BLaER1 (cell line): ENCODE measurements around the gene PTGIS.
A peak's percentile ranks its signal among the peaks of the same experiment; 100 is the strongest.

Source experiments
- H3K27ac ChIP-seq: shearing (Covaris generic); formaldehyde crosslinking; 2 replicates; pipeline ENCODE4 v1.8.1; 2022
- H3K27me3 ChIP-seq: shearing (Covaris generic); formaldehyde crosslinking; 2 replicates; pipeline ENCODE4 v1.8.1; 2022
- H3K36me3 ChIP-seq: shearing (Covaris generic); formaldehyde crosslinking; 2 replicates; pipeline ENCODE4 v1.8.1; 2022
- H3K4me1 ChIP-seq: shearing (Covaris generic); formaldehyde crosslinking; 2 replicates; pipeline ENCODE4 v1.8.1; 2022
- H3K4me2 ChIP-seq: shearing (Covaris generic); formaldehyde crosslinking; 2 replicates; pipeline ENCODE4 v1.8.1; 2022
- H3K4me3 ChIP-seq: shearing (Covaris generic); formaldehyde crosslinking; 2 replicates; pipeline ENCODE4 v1.8.1; 2022
- H3K9ac ChIP-seq: shearing (Covaris generic); formaldehyde crosslinking; 2 replicates; pipeline ENCODE4 v1.8.1; 2022
- H3K9me3 ChIP-seq: shearing (Covaris generic); formaldehyde crosslinking; 2 replicates; pipeline ENCODE4 v1.8.1; 2022
- H4K20me1 ChIP-seq: shearing (Covaris generic); formaldehyde crosslinking; 2 replicates; pipeline ENCODE4 v1.8.1; 2022
- Cebpa-rat ChIP-seq: shearing (Covaris generic); IDR thresholded peaks from 2 replicates; pipeline ENCODE4 v1.8.1; 2022

The PTGIS gene

GRCh38 chr20:49543858-49544437, 24.0 kb downstream of the PTGIS start:
- Histone ChIP-seq H3K4me1 (peaks cover 8% of the 10 kb centered on the region), H3K4me3 (no peak overlapping the region), H3K36me3 (no peaks in the 10 kb centered on the region), H3K9ac (no peak overlapping the region), H3K27ac (no peak overlapping the region), H4K20me1 (no peaks in the 10 kb centered on the region), H3K27me3 (no peaks in the 10 kb centered on the region), H3K9me3 (peaks cover 23% of the 10 kb centered on the region), H3K4me2 (no peak overlapping the region)
- TF ChIP-seq Cebpa-rat, result no peak

DNA sequence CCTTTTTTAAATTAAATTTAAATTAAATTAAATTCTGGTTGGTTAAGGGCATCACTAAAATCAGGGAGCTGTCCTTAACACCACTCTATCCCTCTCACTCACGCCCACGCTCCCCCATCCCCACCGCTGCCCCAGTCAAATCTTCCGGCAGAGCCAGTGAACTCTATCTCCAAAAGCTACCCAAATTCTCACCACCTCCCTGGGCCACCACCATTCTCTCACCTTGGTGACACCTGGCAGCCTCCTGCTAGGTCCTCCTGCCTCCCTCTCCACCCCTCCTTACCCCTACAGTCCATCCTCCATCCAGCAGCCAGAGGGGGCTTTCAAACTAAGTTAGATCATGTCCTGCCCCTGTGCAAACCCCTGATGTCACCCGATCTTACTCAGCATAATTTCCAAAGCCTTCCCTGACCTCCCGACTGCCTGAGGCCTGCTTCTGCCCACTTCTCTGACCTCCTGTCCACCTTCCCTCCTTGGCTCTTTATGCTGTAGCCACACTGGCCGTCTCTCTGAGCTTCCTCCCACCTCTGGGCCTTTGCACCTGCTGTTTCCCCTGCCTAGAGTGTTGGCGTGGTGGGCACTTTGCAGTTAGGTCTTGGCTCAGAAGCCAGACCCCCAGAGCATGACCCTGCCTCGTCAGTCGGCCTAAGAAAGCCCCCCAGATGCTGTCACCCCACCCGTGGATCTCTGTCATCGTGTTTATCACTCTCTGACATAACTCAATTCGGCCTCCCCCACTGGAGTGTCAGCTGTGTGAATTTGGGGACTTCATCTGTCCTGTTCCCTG, 24.7 kb downstream of the PTGIS start:
- H4K20me1 ChIP-seq, result no peaks in the 10 kb centered on the region
- H3K4me3 ChIP-seq, result no peak overlapping the region
- no peak overlapping the region for H3K4me2 ChIP-seq
- no peak overlapping the region for H3K27ac ChIP-seq
- H3K9ac ChIP-seq, result no peak overlapping the region
- TF ChIP-seq Cebpa-rat, result no peak
- H3K4me1 ChIP-seq, result peaks cover 8% of the 10 kb centered on the region
- H3K27me3 ChIP-seq, result no peaks in the 10 kb centered on the region
- peaks cover 23% of the 10 kb centered on the region for H3K9me3 ChIP-seq
- no peaks in the 10 kb centered on the region for H3K36me3 ChIP-seq

GRCh38 chr20:49542514-49542991, 25.4 kb downstream of the PTGIS start:
- H3K27me3 ChIP-seq, result no peaks in the 10 kb centered on the region
- no peak overlapping the region for H3K27ac ChIP-seq
- H4K20me1 ChIP-seq, result no peaks in the 10 kb centered on the region
- TF ChIP-seq Cebpa-rat, result no peak
- no peaks in the 10 kb centered on the region for H3K36me3 ChIP-seq
- H3K9me3 ChIP-seq, result peaks cover 23% of the 10 kb centered on the region
- H3K9ac ChIP-seq, result no peak overlapping the region
- no peak overlapping the region for H3K4me2 ChIP-seq
- peaks cover 8% of the 10 kb centered on the region for H3K4me1 ChIP-seq
- H3K4me3 ChIP-seq, result no peak overlapping the region

DNA sequence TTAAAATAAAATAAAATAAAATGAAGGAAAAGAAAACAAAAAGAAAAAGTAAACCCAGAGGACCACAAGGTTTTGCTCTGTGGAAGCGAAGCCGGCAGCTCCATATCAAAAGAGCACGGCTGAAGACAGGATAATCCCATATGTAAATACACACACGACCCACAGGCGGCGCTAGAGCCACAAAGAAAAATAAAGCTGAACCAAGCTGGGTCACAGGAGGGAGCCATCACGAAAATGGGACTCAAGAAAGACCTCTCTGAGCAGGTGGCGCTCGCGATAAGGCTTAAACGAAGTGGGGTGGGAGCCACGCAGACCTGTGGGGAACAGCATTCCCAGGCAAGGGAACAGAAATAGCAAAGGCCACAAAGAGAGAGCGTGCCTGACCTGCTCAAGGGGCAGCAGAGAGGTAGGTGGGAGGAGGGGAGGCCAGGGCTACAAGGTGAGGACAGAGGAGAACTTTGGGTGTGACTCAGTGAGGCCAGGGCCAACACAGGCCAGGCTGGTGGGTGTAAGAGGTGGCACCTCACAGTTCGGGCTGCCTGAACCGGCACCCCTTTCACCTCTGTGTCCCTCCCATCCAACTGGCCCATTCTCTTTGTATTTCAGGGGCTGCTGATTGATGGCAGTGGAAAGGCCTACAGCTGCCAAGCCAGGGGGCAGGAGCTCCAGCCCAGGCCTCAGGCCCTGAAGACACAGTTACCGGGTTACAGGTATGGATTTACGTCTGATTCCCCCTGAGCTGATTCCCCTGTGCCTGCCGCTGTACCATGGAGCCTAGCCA, 26.0 kb downstream of the PTGIS start:
- Histone ChIP-seq H3K4me1 (peaks cover 8% of the 10 kb centered on the region), H4K20me1 (no peaks in the 10 kb centered on the region), H3K4me3 (no peak overlapping the region), H3K9me3 (peaks cover 23% of the 10 kb centered on the region), H3K9ac (no peak overlapping the region), H3K27ac (no peak overlapping the region), H3K36me3 (no peaks in the 10 kb centered on the region), H3K4me2 (no peak overlapping the region), H3K27me3 (no peaks in the 10 kb centered on the region)
- TF ChIP-seq Cebpa-rat, result no peak

DNA sequence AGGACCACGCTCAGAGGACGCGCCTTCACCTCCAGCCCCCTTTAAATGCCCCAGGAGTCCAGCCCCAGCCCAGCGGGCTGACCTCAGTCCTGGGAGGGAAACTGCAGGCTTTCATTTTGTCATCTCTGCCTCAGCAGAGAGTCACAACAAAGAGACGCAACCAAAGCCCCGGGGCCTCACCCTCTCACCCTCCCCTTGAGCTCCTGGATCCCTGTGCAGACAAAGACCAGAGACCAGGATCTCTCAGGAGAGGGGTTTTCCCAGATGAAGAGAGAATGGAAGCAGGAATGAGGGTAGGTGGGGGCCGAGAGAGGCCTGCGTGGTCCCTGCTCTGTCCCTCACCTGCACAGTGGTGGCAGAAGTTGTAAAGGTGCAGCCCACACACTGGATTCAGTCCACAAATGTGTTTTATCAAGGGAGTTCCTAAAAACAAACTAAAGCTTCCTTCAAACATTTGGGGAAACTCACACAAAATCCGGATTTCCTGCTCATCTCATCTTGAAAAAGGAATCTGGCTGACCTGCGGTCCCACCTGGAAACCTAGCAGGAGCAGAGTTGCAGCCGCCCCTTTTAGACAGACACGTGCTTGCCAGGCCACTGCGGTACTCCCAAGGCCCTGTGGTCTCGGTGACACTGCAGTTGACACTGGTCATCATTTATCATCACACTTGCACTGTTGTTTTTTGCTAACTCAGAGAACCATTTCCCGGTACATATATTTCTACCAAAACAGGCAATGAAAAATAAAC, 27.1 kb downstream of the PTGIS start:
- Histone ChIP-seq H4K20me1 (no peaks in the 10 kb centered on the region), H3K9ac (no peak overlapping the region), H3K4me1 (peaks cover 8% of the 10 kb centered on the region), H3K4me2 (peak overlapping the region; percentile 11), H3K27me3 (no peaks in the 10 kb centered on the region), H3K4me3 (no peak overlapping the region), H3K9me3 (peaks cover 17% of the 10 kb centered on the region), H3K36me3 (no peaks in the 10 kb centered on the region), H3K27ac (no peak overlapping the region)
- TF ChIP-seq Cebpa-rat, result no peak

DNA sequence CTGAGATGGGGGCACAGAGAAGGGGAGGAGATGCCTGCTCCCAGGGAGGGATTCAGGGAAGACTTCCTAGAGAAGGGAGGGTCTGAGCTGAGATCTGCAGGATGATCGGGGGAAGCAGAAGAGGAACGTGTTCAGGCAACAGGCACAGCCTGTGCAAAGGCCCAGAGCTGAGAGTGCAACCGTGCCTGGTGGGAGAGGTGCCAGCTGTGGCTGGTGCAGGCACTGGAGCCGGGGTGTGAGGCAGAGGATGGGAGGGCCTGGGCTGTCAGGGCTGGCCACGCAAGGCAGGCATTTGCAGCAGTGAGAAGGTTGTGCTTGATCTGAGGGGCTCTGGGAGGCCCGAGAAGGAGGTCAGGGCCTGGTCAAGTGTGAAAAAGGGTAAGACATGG, 27.7 kb downstream of the PTGIS start:
- Histone ChIP-seq H3K9me3 (peaks cover 11% of the 10 kb centered on the region), H3K36me3 (no peaks in the 10 kb centered on the region), H4K20me1 (no peaks in the 10 kb centered on the region), H3K27me3 (no peaks in the 10 kb centered on the region), H3K27ac (no peak overlapping the region), H3K4me3 (no peak overlapping the region), H3K9ac (no peak overlapping the region), H3K4me1 (peaks cover 14% of the 10 kb centered on the region), H3K4me2 (peak overlapping the region; percentile 11; the same call in 1 of the 2 replicates)
- TF ChIP-seq Cebpa-rat, result no peak

- Histone ChIP-seq H3K4me1 (peaks cover 20% of the 10 kb centered on the region), H3K4me3 (no peak overlapping the region), H3K27ac (no peak overlapping the region), H3K27me3 (no peaks in the 10 kb centered on the region), H3K4me2 (no peak overlapping the region), H4K20me1 (no peaks in the 10 kb centered on the region), H3K9me3 (peaks cover 5% of the 10 kb centered on the region; the same call in 1 of the 2 replicates), H3K9ac (no peak overlapping the region), H3K36me3 (no peaks in the 10 kb centered on the region)
- no peak for TF ChIP-seq Cebpa-rat
Observed at GRCh38 chr20:49539481-49540231, 28.3 kb downstream of the PTGIS start.

DNA sequence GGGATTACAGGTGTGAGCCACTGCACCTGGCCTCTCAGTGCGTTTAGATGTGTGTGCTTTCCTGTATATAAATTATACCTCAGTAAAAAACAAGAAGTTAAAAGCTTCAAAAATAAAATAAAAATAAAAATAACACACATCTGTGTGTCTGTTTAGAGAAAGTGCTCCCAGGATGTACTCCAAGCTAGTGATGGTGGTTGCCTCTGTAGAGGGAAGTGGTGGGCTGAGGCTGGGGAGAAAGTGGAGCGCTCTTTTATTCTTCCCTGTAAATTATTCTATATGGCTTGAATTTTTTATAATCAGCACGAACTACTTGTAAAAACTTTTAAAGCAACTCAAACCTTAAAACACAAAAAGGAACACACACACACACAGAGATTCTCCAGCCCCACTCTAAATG, 29.0 kb downstream of the PTGIS start:
- Histone ChIP-seq H3K9ac (no peak overlapping the region), H3K27ac (no peak overlapping the region)
- no peak for TF ChIP-seq Cebpa-rat

DNA sequence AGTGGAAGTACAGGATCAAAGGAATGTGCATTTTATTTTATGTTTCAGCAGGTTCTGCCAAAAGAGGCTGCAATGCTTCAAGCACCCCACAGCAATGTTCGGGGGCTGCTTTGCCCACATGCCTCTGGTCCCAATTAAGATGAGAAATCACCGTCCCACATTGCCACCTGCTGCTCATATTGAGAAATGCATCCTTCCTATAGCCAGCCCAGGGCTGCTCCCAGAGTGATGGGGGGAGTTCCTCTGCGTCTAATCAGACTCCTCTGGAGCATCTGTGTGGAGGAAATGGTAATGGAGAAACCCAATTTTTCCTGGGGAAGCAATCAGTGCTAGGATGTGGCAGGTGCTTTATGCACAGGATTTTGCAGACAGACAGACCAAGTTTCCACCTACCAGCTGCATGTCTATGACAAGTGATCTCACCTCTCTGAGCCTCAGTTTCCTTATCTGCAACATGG, 33.7 kb downstream of the PTGIS start:
- peaks cover 2% of the 10 kb centered on the region; the same call in 1 of the 2 replicates for H3K9me3 ChIP-seq
- no peaks in the 10 kb centered on the region for H3K27me3 ChIP-seq
- no peaks in the 10 kb centered on the region for H4K20me1 ChIP-seq
- H3K4me2 ChIP-seq, result peak overlapping the region; percentile 20
- no peaks in the 10 kb centered on the region for H3K36me3 ChIP-seq
- no peak for TF ChIP-seq Cebpa-rat
- no peak overlapping the region for H3K9ac ChIP-seq
- peaks cover 16% of the 10 kb centered on the region for H3K4me1 ChIP-seq
- no peak overlapping the region for H3K4me3 ChIP-seq
- H3K27ac ChIP-seq, result no peak overlapping the region

More for the DNA sequence above, 29.0 kb downstream of the PTGIS start:
- H3K9me3 ChIP-seq, result peaks cover 4% of the 10 kb centered on the region; the same call in 1 of the 2 replicates
- H3K4me1 ChIP-seq, result peaks cover 24% of the 10 kb centered on the region
- no peak overlapping the region for H3K4me2 ChIP-seq
- no peaks in the 10 kb centered on the region for H4K20me1 ChIP-seq
- no peaks in the 10 kb centered on the region for H3K27me3 ChIP-seq
- no peaks in the 10 kb centered on the region for H3K36me3 ChIP-seq
- H3K4me3 ChIP-seq, result no peak overlapping the region
